HepG2 (cell line): ENCODE measurements around the gene SORBS2. TPM values are rescaled to one million over a fixed set of nuclear protein-coding genes. Genes with fewer than 3 reads are reported as not detected.

ENCODE experiments used
- HMG20A ChIP-seq: IDR thresholded peaks from 2 replicates; pipeline ENCODE4 v1.6.1; 2016; ENCODE audit warnings: borderline replicate concordance
- ISL2 ChIP-seq: sonication (generic); formaldehyde crosslinking; IDR thresholded peaks from 2 replicates; pipeline ENCODE4 v1.5.0; 2020; ENCODE audit warnings: missing genetic modification reagents
- KAT8 ChIP-seq: IDR thresholded peaks from 2 replicates; pipeline ENCODE4 v1.6.1; 2016; ENCODE audit warnings: missing genetic modification reagents, missing compliant biosample characterization
- KDM3A ChIP-seq: IDR thresholded peaks from 2 replicates; pipeline ENCODE4 v1.6.1; 2018; ENCODE audit warnings: low read depth, missing compliant biosample characterization
- MED1 ChIP-seq: sonication (generic); formaldehyde crosslinking; IDR thresholded peaks from 2 replicates; pipeline ENCODE4 v1.4.0; 2020; ENCODE audit warnings: missing genetic modification reagents
- NR2F1 ChIP-seq, 2 experiments: fragments of 450-650 bp in 1 of 2; formaldehyde crosslinking in 1 of 2; IDR thresholded peaks; 2 replicates each; pipeline versions ENCODE4 v1.5.0 to v1.6.1; 2016 to 2020; ENCODE audit warnings: mild to moderate bottlenecking in 1 of 2, missing compliant biosample characterization in 1 of 2, missing genetic modification reagents in 1 of 2, moderate library complexity in 1 of 2
- POGZ ChIP-seq: sonication (generic); formaldehyde crosslinking; IDR thresholded peaks from 2 replicates; pipeline ENCODE4 v1.4.0; 2020; ENCODE audit warnings: mild to moderate bottlenecking, missing genetic modification reagents
- SOX5 ChIP-seq: IDR thresholded peaks from 2 replicates; pipeline ENCODE4 v1.6.1; 2016; ENCODE audit warnings: borderline replicate concordance
- ZNF598 ChIP-seq: sonication (generic); formaldehyde crosslinking; IDR thresholded peaks from 2 replicates; pipeline ENCODE4 v1.5.1; 2020; ENCODE audit warnings: mild to moderate bottlenecking, missing genetic modification reagents, borderline replicate concordance
- ZNF607 ChIP-seq: sonication (generic); formaldehyde crosslinking; IDR thresholded peaks from 2 replicates; pipeline ENCODE4 v1.5.1; 2020; ENCODE audit warnings: missing genetic modification reagents, mild to moderate bottlenecking, borderline replicate concordance
- ZNF652 ChIP-seq: IDR thresholded peaks from 2 replicates; pipeline ENCODE4 v1.6.1; 2016; ENCODE audit warnings: low read depth, borderline replicate concordance
- ZSCAN31 ChIP-seq: sonication (generic); formaldehyde crosslinking; IDR thresholded peaks from 2 replicates; pipeline ENCODE4 v1.5.0; 2020; ENCODE audit warnings: low read depth, mild to moderate bottlenecking, missing genetic modification reagents
- polyA plus RNA-seq, 8 experiments: library from polyadenylated mRNA; depleted of rRNA in 3 of 8; stranded (reverse) in 7 of 8; unstranded in 1 of 8; fragments of >200 nt; fragmentation: Illumina TruSeq in 4 of 8; extraction: Trizol in 4 of 8; gene quantifications; 2 replicates each; pipeline versions ENCODE4 v1.2.1 to v1.2.3, GENCODE V29; 2011 to 2016; ENCODE audit warnings: low read depth in 4 of 8, missing spikeins in 1 of 8, mixed read lengths in 1 of 8; ENCODE audit not compliant: insufficient read depth in 1 of 8
- total RNA-seq, 5 experiments: library from RNA; depleted of rRNA; stranded (reverse); fragments of >200 nt; fragmentation: Illumina TruSeq; extraction: Trizol; gene quantifications; 2 replicates each; pipeline ENCODE4 v1.2.3, GENCODE V29; 2016; ENCODE audit warnings: low read depth in 1 of 5
- TF ChIP-seq, protein P1 (sequence below): sonication (generic); formaldehyde crosslinking; IDR thresholded peaks from 2 replicates; pipeline ENCODE4 v1.5.1; 2020; ENCODE audit warnings: mild to moderate bottlenecking, missing genetic modification reagents, borderline replicate concordance
- TF ChIP-seq, protein P2 (sequence below): IDR thresholded peaks from 2 replicates; pipeline ENCODE4 v1.6.1; 2018; ENCODE audit warnings: missing genetic modification reagents
- TF ChIP-seq, protein P3 (sequence below): sonication (generic); formaldehyde crosslinking; IDR thresholded peaks from 2 replicates; pipeline ENCODE4 v1.4.0; 2020; ENCODE audit warnings: missing genetic modification reagents, borderline replicate concordance

The SORBS2 gene
- total and polyA plus RNA-seq, 2 of the 13 experiments (the other 11 are each of a cell fraction or from before 2014, with no cell fraction given), result 25.0 to 80.5 TPM

DNA sequence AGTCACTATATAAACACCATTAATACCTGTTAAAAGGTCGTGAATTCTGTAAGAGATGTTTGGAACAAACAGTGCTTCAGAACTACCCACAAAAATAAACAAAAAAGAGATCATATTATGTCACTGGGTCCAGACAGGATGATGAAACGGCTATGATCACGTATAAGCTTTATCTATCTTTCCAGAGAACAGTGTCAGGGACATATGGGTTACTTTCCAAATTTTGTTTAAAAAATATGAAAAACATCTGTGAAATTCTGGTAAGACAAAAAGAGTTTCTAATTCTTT lies 90.0 kb downstream of the SORBS2 start (continued):
- TF ChIP-seq KDM3A (CRISPR knock-in tag) (peak; percentile 24; the same call in 1 of the 2 replicates), ZNF607 (no peak), POGZ (CRISPR knock-in tag) (0 out of 2 replicates have a peak, but pooled peaks have one; percentile 29), ZNF598 (no peak), SOX5 (peak; percentile 92), KAT8 (CRISPR knock-in tag) (peak; percentile 63), HMG20A (CRISPR knock-in tag) (peak; percentile 83; the same call in 1 of the 2 replicates), ZSCAN31 (CRISPR knock-in tag) (no peak), NR2F1 (CRISPR knock-in tag; IDR thresholded peaks at IDR 0.05) (peak in 1 of 2 experiments; percentile 39; a peak in 1 of 4 replicates), ISL2 (peak; percentile 94), ZNF652 (CRISPR knock-in tag) (peak; percentile 62; the same call in 1 of the 2 replicates), MED1 (CRISPR knock-in tag) (peak; percentile 90)
- TF ChIP-seq, protein P1, sequence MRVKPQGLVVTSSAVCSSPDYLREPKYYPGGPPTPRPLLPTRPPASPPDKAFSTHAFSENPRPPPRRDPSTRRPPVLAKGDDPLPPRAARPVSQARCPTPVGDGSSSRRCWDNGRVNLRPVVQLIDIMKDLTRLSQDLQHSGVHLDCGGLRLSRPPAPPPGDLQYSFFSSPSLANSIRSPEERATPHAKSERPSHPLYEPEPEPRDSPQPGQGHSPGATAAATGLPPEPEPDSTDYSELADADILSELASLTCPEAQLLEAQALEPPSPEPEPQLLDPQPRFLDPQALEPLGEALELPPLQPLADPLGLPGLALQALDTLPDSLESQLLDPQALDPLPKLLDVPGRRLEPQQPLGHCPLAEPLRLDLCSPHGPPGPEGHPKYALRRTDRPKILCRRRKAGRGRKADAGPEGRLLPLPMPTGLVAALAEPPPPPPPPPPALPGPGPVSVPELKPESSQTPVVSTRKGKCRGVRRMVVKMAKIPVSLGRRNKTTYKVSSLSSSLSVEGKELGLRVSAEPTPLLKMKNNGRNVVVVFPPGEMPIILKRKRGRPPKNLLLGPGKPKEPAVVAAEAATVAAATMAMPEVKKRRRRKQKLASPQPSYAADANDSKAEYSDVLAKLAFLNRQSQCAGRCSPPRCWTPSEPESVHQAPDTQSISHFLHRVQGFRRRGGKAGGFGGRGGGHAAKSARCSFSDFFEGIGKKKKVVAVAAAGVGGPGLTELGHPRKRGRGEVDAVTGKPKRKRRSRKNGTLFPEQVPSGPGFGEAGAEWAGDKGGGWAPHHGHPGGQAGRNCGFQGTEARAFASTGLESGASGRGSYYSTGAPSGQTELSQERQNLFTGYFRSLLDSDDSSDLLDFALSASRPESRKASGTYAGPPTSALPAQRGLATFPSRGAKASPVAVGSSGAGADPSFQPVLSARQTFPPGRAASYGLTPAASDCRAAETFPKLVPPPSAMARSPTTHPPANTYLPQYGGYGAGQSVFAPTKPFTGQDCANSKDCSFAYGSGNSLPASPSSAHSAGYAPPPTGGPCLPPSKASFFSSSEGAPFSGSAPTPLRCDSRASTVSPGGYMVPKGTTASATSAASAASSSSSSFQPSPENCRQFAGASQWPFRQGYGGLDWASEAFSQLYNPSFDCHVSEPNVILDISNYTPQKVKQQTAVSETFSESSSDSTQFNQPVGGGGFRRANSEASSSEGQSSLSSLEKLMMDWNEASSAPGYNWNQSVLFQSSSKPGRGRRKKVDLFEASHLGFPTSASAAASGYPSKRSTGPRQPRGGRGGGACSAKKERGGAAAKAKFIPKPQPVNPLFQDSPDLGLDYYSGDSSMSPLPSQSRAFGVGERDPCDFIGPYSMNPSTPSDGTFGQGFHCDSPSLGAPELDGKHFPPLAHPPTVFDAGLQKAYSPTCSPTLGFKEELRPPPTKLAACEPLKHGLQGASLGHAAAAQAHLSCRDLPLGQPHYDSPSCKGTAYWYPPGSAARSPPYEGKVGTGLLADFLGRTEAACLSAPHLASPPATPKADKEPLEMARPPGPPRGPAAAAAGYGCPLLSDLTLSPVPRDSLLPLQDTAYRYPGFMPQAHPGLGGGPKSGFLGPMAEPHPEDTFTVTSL (CRISPR knock-in tag), result peak; percentile 75; the same call in 1 of the 2 replicates
- TF ChIP-seq, protein P2, sequence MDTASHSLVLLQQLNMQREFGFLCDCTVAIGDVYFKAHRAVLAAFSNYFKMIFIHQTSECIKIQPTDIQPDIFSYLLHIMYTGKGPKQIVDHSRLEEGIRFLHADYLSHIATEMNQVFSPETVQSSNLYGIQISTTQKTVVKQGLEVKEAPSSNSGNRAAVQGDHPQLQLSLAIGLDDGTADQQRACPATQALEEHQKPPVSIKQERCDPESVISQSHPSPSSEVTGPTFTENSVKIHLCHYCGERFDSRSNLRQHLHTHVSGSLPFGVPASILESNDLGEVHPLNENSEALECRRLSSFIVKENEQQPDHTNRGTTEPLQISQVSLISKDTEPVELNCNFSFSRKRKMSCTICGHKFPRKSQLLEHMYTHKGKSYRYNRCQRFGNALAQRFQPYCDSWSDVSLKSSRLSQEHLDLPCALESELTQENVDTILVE (CRISPR knock-in tag), result peak; percentile 25; the same call in 1 of the 2 replicates
- TF ChIP-seq, protein P3, sequence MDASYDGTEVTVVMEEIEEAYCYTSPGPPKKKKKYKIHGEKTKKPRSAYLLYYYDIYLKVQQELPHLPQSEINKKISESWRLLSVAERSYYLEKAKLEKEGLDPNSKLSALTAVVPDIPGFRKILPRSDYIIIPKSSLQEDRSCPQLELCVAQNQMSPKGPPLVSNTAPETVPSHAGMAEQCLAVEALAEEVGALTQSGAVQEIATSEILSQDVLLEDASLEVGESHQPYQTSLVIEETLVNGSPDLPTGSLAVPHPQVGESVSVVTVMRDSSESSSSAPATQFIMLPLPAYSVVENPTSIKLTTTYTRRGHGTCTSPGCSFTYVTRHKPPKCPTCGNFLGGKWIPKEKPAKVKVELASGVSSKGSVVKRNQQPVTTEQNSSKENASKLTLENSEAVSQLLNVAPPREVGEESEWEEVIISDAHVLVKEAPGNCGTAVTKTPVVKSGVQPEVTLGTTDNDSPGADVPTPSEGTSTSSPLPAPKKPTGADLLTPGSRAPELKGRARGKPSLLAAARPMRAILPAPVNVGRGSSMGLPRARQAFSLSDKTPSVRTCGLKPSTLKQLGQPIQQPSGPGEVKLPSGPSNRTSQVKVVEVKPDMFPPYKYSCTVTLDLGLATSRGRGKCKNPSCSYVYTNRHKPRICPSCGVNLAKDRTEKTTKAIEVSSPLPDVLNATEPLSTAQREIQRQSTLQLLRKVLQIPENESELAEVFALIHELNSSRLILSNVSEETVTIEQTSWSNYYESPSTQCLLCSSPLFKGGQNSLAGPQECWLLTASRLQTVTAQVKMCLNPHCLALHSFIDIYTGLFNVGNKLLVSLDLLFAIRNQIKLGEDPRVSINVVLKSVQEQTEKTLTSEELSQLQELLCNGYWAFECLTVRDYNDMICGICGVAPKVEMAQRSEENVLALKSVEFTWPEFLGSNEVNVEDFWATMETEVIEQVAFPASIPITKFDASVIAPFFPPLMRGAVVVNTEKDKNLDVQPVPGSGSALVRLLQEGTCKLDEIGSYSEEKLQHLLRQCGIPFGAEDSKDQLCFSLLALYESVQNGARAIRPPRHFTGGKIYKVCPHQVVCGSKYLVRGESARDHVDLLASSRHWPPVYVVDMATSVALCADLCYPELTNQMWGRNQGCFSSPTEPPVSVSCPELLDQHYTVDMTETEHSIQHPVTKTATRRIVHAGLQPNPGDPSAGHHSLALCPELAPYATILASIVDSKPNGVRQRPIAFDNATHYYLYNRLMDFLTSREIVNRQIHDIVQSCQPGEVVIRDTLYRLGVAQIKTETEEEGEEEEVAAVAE (CRISPR knock-in tag), result 0 out of 2 replicates have a peak, but pooled peaks have one; percentile 28
- TF ChIP-seq, all 625 proteins: peak for 92
